ENCODE data around the gene LRRC14B. TPM values are rescaled to one million over a fixed set of nuclear protein-coding genes. Genes with fewer than 3 reads are reported as not detected.

Gene LRRC14B
- total RNA-seq, 1 experiment from 2014 or later, result not detected

GRCh38 chr5:187617-188451, 3.5 kb upstream of the LRRC14B start:
- ChIA-PET CTCF (interaction anchor here (0.5 to 1.8 kb wide), 25 partner anchors 9 to 1167 kb away, joined by 3 to 7 read pairs (median 4); no protein-coding TSS in a partner anchor), POLR2A (interaction anchor here (0.9 to 1.8 kb wide), 2 partner anchors 30 to 129 kb away, joined by 4 to 10 read pairs; partner anchors contain the start of genes CCDC127 and SDHA)
- H3K27ac Mint-ChIP-seq (ENCODE audit: low read depth, unreplicated experiment), result no peak overlapping the region
- H3K4me3 Mint-ChIP-seq (ENCODE audit: unreplicated experiment), result no peak overlapping the region
- intact Hi-C loops (cut with micrococcal nuclease), result loop anchor here (1.0 to 2.0 kb wide), 2 partner anchors 31 to 120 kb away; partner anchors contain the start of genes CCDC127 and SDHA
- TF ChIP-seq CTCF (IDR thresholded peaks at IDR 0.05; ENCODE audit: unreplicated experiment), result no peak
- H3K27me3 Mint-ChIP-seq (ENCODE audit: insufficient read depth, unreplicated experiment), result peaks cover 12% of the 10 kb centered on the region
- BruUV-seq (replicated peaks), result no TSS peak
- H3K36me3 Mint-ChIP-seq (ENCODE audit: insufficient read depth, unreplicated experiment), result no peaks in the 10 kb centered on the region
- H3K4me1 Mint-ChIP-seq (ENCODE audit: insufficient read depth, unreplicated experiment), result no peaks in the 10 kb centered on the region
- no peaks in the 10 kb centered on the region for H3K9me3 Mint-ChIP-seq (ENCODE audit: unreplicated experiment)
- DNase-seq (ENCODE audit: unreplicated experiment), result no peak

GRCh38 chr5:188488-189481, 2.5 kb upstream of the LRRC14B start:
- intact Hi-C loops (cut with micrococcal nuclease), result loop anchor here (1.0 to 2.0 kb wide), 2 partner anchors 30 to 120 kb away; partner anchors contain the start of genes CCDC127 and SDHA
- peak; percentile 87 for DNase-seq (ENCODE audit: unreplicated experiment)
- Mint-ChIP-seq H3K9me3 (ENCODE audit: unreplicated experiment) (no peaks in the 10 kb centered on the region), H3K36me3 (ENCODE audit: insufficient read depth, unreplicated experiment) (no peaks in the 10 kb centered on the region), H3K4me3 (ENCODE audit: unreplicated experiment) (peak overlapping the region; percentile 11), H3K4me1 (ENCODE audit: insufficient read depth, unreplicated experiment) (no peaks in the 10 kb centered on the region), H3K27ac (ENCODE audit: low read depth, unreplicated experiment) (no peak overlapping the region), H3K27me3 (ENCODE audit: insufficient read depth, unreplicated experiment) (peaks cover 12% of the 10 kb centered on the region)
- ChIA-PET CTCF (interaction anchor here (0.5 to 1.8 kb wide), 25 partner anchors 10 to 1166 kb away, joined by 3 to 7 read pairs (median 4); no protein-coding TSS in a partner anchor), POLR2A (interaction anchor here (0.7 to 1.8 kb wide), 3 partner anchors 20 to 128 kb away, joined by 3 to 10 read pairs (median 4); partner anchors contain the start of genes CCDC127 and SDHA)
- BruUV-seq (replicated peaks), result no TSS peak
- TF ChIP-seq CTCF (IDR thresholded peaks at IDR 0.05; ENCODE audit: unreplicated experiment), result peak; percentile 92

- no peak for DNase-seq (ENCODE audit: unreplicated experiment)
- H3K9me3 Mint-ChIP-seq (ENCODE audit: unreplicated experiment), result no peaks in the 10 kb centered on the region
- no peak overlapping the region for H3K4me3 Mint-ChIP-seq (ENCODE audit: unreplicated experiment)
- peaks cover 12% of the 10 kb centered on the region for H3K27me3 Mint-ChIP-seq (ENCODE audit: insufficient read depth, unreplicated experiment)
- H3K4me1 Mint-ChIP-seq (ENCODE audit: insufficient read depth, unreplicated experiment), result no peaks in the 10 kb centered on the region
- POLR2A ChIA-PET, result no interaction called here
- BruUV-seq (replicated peaks), result no TSS peak
- no peak for TF ChIP-seq CTCF (IDR thresholded peaks at IDR 0.05; ENCODE audit: unreplicated experiment)
- no peaks in the 10 kb centered on the region for H3K36me3 Mint-ChIP-seq (ENCODE audit: insufficient read depth, unreplicated experiment)
- CTCF ChIA-PET, result interaction anchor here (0.6 to 1.8 kb wide), 5 partner anchors 11 to 244 kb away, joined by 3 to 7 read pairs (median 4); no protein-coding TSS in a partner anchor
- no peak overlapping the region for H3K27ac Mint-ChIP-seq (ENCODE audit: low read depth, unreplicated experiment)
- intact Hi-C loops (cut with micrococcal nuclease), result loop anchor here (2.0 kb wide), 1 partner anchor 29 kb away; the partner anchor contains the start of genes CCDC127 and SDHA
Observed at GRCh38 chr5:189486-189885, 1.8 kb upstream of the LRRC14B start.

Data from MCF 10A (cell line).